Chondrocyte (in vitro differentiated cells): ENCODE measurements around the gene DPH3. TPM values are rescaled to one million over a fixed set of nuclear protein-coding genes. Genes with fewer than 3 reads are reported as not detected.
"Not testable (repeated sequence)": the region's sequence is repeated elsewhere in the genome, so short reads cannot be mapped to it uniquely, and the experiment has no call there.

Experiments used
- DNase-seq: peaks from one replicate; pipeline ENCODE4 v3.0.0; 2021; ENCODE audit warnings: mixed read lengths, low spot score
- H3K27ac Mint-ChIP-seq: one replicate; pipeline ENCODE4 v1.8.0; 2021; ENCODE audit warnings: mild to moderate bottlenecking, moderate library complexity, mixed read lengths; ENCODE audit not compliant: unreplicated experiment
- H3K27me3 Mint-ChIP-seq: 2 replicates; pipeline ENCODE4 v1.8.0; 2021; ENCODE audit warnings: low read depth, mixed read lengths
- H3K36me3 Mint-ChIP-seq: 2 replicates; pipeline ENCODE4 v1.8.0; 2021; ENCODE audit warnings: low read depth, mixed read lengths
- H3K4me1 Mint-ChIP-seq: 2 replicates; pipeline ENCODE4 v1.8.0; 2021; ENCODE audit warnings: low read depth, mild to moderate bottlenecking, mixed read lengths
- H3K4me3 Mint-ChIP-seq: one replicate; pipeline ENCODE4 v1.8.0; 2021; ENCODE audit warnings: mild to moderate bottlenecking, moderate library complexity, mixed read lengths; ENCODE audit not compliant: unreplicated experiment
- H3K9me3 Mint-ChIP-seq: 2 replicates; pipeline ENCODE4 v1.8.0; 2021; ENCODE audit warnings: low read depth, mixed read lengths
- CTCF ChIP-seq: fragments of 200-600 bp; sonication (generic); IDR thresholded peaks from 2 replicates; pipeline ENCODE4 v1.5.0; 2021; ENCODE audit warnings: antibody characterized with exemption, mild to moderate bottlenecking, moderate library complexity
- long read RNA-seq: library from polyadenylated mRNA; stranded (forward); transcript quantifications from one replicate; pipeline ENCODE4 v2.0.0, GENCODE V29; 2021
- total RNA-seq: library from RNA; stranded (reverse); gene quantifications from 3 replicates; pipeline ENCODE4 v1.2.1, GENCODE V29; 2021

DPH3 gene
- 19.8 to 23.8 TPM (median 20.5 TPM) in 3 replicates for total RNA-seq
- long read RNA-seq, transcript DPH3-202 (2 exons, 3,052 nt) = minor isoform, 11 of 84 reads
- long read RNA-seq, transcript DPH3-204 (3 exons, 3,131 nt) = major isoform, 71 of 84 reads
- long read RNA-seq, partial matches to known transcripts = 0 of 84 reads
- long read RNA-seq, other reads (novel, unspliced or antisense) = 1 of 84 reads

- H3K27ac Mint-ChIP-seq = peak within 1 kb of the TSS; percentile 99
- no peaks in the 10 kb centered on the region for H3K27me3 Mint-ChIP-seq
- TF ChIP-seq CTCF = peak; percentile 28
- H3K9me3 Mint-ChIP-seq = no peaks in the 10 kb centered on the region
- peak; percentile 100 for DNase-seq
- H3K36me3 Mint-ChIP-seq = no peaks in the 10 kb centered on the region
- H3K4me1 Mint-ChIP-seq = peaks cover 33% of the 10 kb centered on the region
- H3K4me3 Mint-ChIP-seq = peak within 1 kb of the TSS; percentile 88
These were observed at the start of gene DPH3, which contains the start of gene OXNAD1 for GRCh38 chr3:16264708-16265454. Gene DPH3, minus strand, starts transcription at chr3:16264943. Its CDS starts 67 bp downstream, at chr3:16264876. Gene OXNAD1, plus strand, starts transcription at chr3:16265212. Its CDS starts 5,741 bp downstream, at chr3:16270953.

GRCh38 chr3:16313886-16314645 lies 49.3 kb upstream of the DPH3 start:
- no peak overlapping the region for H3K27ac Mint-ChIP-seq
- DNase-seq = no peak

GRCh38 chr3:16311960-16312451 lies 47.3 kb upstream of the DPH3 start:
- no peak overlapping the region for H3K4me3 Mint-ChIP-seq
- peaks cover 22% of the 10 kb centered on the region for H3K36me3 Mint-ChIP-seq
- H3K27ac Mint-ChIP-seq = no peak overlapping the region
- DNase-seq = no peak
- peaks cover 7% of the 10 kb centered on the region for H3K4me1 Mint-ChIP-seq
- H3K9me3 Mint-ChIP-seq = no peaks in the 10 kb centered on the region
- no peak for TF ChIP-seq CTCF
- H3K27me3 Mint-ChIP-seq = no peaks in the 10 kb centered on the region

More at GRCh38 chr3:16313886-16314645, 49.3 kb upstream of the DPH3 start:
- Mint-ChIP-seq H3K4me1 (peaks cover 7% of the 10 kb centered on the region), H3K27me3 (no peaks in the 10 kb centered on the region), H3K4me3 (no peak overlapping the region), H3K9me3 (no peaks in the 10 kb centered on the region), H3K36me3 (peaks cover 24% of the 10 kb centered on the region)
- TF ChIP-seq CTCF = no peak

- H3K9me3 Mint-ChIP-seq, H3K27me3 Mint-ChIP-seq, DNase-seq, H3K4me3 Mint-ChIP-seq, H3K4me1 Mint-ChIP-seq, H3K27ac Mint-ChIP-seq: not testable (repeated sequence)
- peaks cover 12% of the 10 kb centered on the region for H3K36me3 Mint-ChIP-seq
These were observed 45.7 kb upstream of the DPH3 start for GRCh38 chr3:16310486-16310885.

- Mint-ChIP-seq H3K27ac (no peak overlapping the region), H3K4me1 (peaks cover 7% of the 10 kb centered on the region), H3K9me3 (no peaks in the 10 kb centered on the region), H3K27me3 (no peaks in the 10 kb centered on the region), H3K36me3 (peaks cover 10% of the 10 kb centered on the region), H3K4me3 (no peak overlapping the region)
- no peak for TF ChIP-seq CTCF
- DNase-seq = no peak
These were observed 44.8 kb upstream of the DPH3 start for GRCh38 chr3:16309558-16309957.
